IMR-90 (cell line): ENCODE measurements around the gene RAB2B. TPM values are rescaled to one million over a fixed set of nuclear protein-coding genes. Genes with fewer than 3 reads are reported as not detected.

Experiments
- ATAC-seq: fragments of 200-7000 bp; cut with Tn5 transposase; 2 replicates; pipeline ENCODE4 v1.9.1; 2020; ENCODE audit warnings: low read depth, mild to moderate bottlenecking, moderate library complexity
- BruUV-seq: library from RNA; stranded (reverse); fragments of 400-500 nt; replicated peaks from 2 replicates; lab custom pipeline; 2021; lab: Mats Ljungman, UMichigan
- CTCF ChIA-PET: fragments of 300-600 bp; formaldehyde crosslinking; extraction: SDS; loops from one replicate; lab custom pipeline; 2021; ENCODE audit warnings: antibody characterized with exemption; lab: Yijun Ruan, JAX
- POLR2A ChIA-PET: fragments of 300-600 bp; sonication (Branson Sonifier 250); formaldehyde crosslinking; loops from one replicate; lab custom pipeline; 2022; ENCODE audit warnings: antibody characterized with exemption; ENCODE audit not compliant: unreplicated experiment; lab: Charles Lee
- DNase-seq: peaks from one replicate; pipeline ENCODE4 v3.0.0; 2013
- H2AFZ ChIP-seq: replicated peaks from 2 replicates; pipeline ENCODE3; 2013; ENCODE audit warnings: low read length, mild to moderate bottlenecking; ENCODE audit not compliant: poor library complexity
- H2AK5ac ChIP-seq: 2 replicates; pipeline ENCODE4 v1.6.1; 2013; ENCODE audit warnings: low read depth, low read length, inconsistent platforms
- H2AK9ac ChIP-seq: replicated peaks from 2 replicates; pipeline ENCODE3; 2013; ENCODE audit warnings: mild to moderate bottlenecking, low read depth, low read length, moderate library complexity; ENCODE audit not compliant: poor library complexity
- H2BK120ac ChIP-seq: 2 replicates; pipeline ENCODE4 v1.6.1; 2013; ENCODE audit warnings: low read depth, low read length, inconsistent platforms
- H2BK15ac ChIP-seq: 3 replicates; pipeline ENCODE4 v1.6.1; 2013; ENCODE audit warnings: low read depth, low read length, inconsistent platforms
- H2BK20ac ChIP-seq: 2 replicates; pipeline ENCODE4 v1.6.1; 2013; ENCODE audit warnings: low read depth, mild to moderate bottlenecking, inconsistent platforms, low read length, moderate library complexity
- H2BK5ac ChIP-seq: 2 replicates; pipeline ENCODE4 v1.6.1; 2013; ENCODE audit warnings: mild to moderate bottlenecking, low read depth, low read length, inconsistent platforms; ENCODE audit not compliant: poor library complexity, severe bottlenecking
- H3K14ac ChIP-seq: replicated peaks from 2 replicates; pipeline ENCODE4 v1.6.1; 2013; ENCODE audit warnings: low read depth, low read length, inconsistent platforms
- H3K18ac ChIP-seq: 2 replicates; pipeline ENCODE4 v1.6.1; 2013; ENCODE audit warnings: low read depth, low read length, control low read depth
- H3K23ac ChIP-seq: 2 replicates; pipeline ENCODE4 v1.6.1; 2013; ENCODE audit warnings: low read depth, low read length, inconsistent platforms
- H3K27ac ChIP-seq: 2 replicates; pipeline ENCODE4 v1.5.1; 2013; ENCODE audit warnings: mild to moderate bottlenecking, control low read depth, low read length; ENCODE audit not compliant: insufficient read depth
- H3K27me3 ChIP-seq: 2 replicates; pipeline ENCODE4 v1.6.1; 2013; ENCODE audit warnings: low read length; ENCODE audit not compliant: control insufficient read depth, insufficient read depth
- H3K36me3 ChIP-seq: 2 replicates; pipeline ENCODE4 v1.6.1; 2013; ENCODE audit warnings: low read length, mixed read lengths; ENCODE audit not compliant: control insufficient read depth, insufficient read depth
- H3K4ac ChIP-seq: 2 replicates; pipeline ENCODE4 v1.6.1; 2013; ENCODE audit warnings: low read depth, low read length, inconsistent platforms
- H3K4me1 ChIP-seq: 2 replicates; pipeline ENCODE4 v1.6.1; 2013; ENCODE audit warnings: low read length, mixed read lengths; ENCODE audit not compliant: control insufficient read depth, insufficient read depth
- H3K4me2 ChIP-seq: 2 replicates; pipeline ENCODE4 v1.6.1; 2013; ENCODE audit warnings: low read depth, mild to moderate bottlenecking, control low read depth, low read length, moderate library complexity
- H3K4me3 ChIP-seq: 2 replicates; pipeline ENCODE4 v1.5.1; 2013; ENCODE audit warnings: low read depth, mild to moderate bottlenecking, control low read depth, low read length, moderate library complexity; ENCODE audit not compliant: insufficient read depth
- H3K56ac ChIP-seq: 2 replicates; pipeline ENCODE4 v1.6.1; 2013; ENCODE audit warnings: low read length, inconsistent platforms; ENCODE audit not compliant: insufficient read depth; ENCODE audit errors: extremely low read depth
- H3K79me1 ChIP-seq, 2 experiments: 2 replicates each; pipeline ENCODE4 v1.6.1; 2013; ENCODE audit warnings: low read length in 2 of 2, inconsistent platforms in 1 of 2, low read depth in 1 of 2
- H3K9ac ChIP-seq: 2 replicates; pipeline ENCODE4 v1.6.1; 2013; ENCODE audit warnings: low read depth, low read length, control low read depth
- H3K9me1 ChIP-seq: 2 replicates; pipeline ENCODE4 v1.6.1; 2013; ENCODE audit warnings: low read length, inconsistent platforms; ENCODE audit not compliant: insufficient read depth
- H3K9me3 ChIP-seq: 2 replicates; pipeline ENCODE4 v1.6.1; 2013; ENCODE audit warnings: low read length; ENCODE audit not compliant: control insufficient read depth, insufficient read depth
- H4K20me1 ChIP-seq: 2 replicates; pipeline ENCODE4 v1.6.1; 2013; ENCODE audit warnings: low read length, inconsistent platforms; ENCODE audit not compliant: insufficient read depth
- H4K5ac ChIP-seq: 2 replicates; pipeline ENCODE4 v1.6.1; 2013; ENCODE audit warnings: mild to moderate bottlenecking, low read depth, low read length, control low read depth
- H4K8ac ChIP-seq, 2 experiments: 2 replicates each; pipeline ENCODE4 v1.6.1; 2013; ENCODE audit warnings: low read depth in 2 of 2, low read length in 2 of 2, control low read depth in 1 of 2, inconsistent platforms in 1 of 2
- H4K91ac ChIP-seq: 2 replicates; pipeline ENCODE4 v1.6.1; 2013; ENCODE audit warnings: low read depth, low read length, inconsistent platforms; ENCODE audit not compliant: insufficient read depth
- FOS ChIP-seq: fragments of 150-350 bp; IDR thresholded peaks from 2 replicates; pipeline ENCODE4 v1.6.1; 2016; ENCODE audit warnings: low read depth, low read length
- WGBS, 2 experiments: methylation state at CpG; one replicate each; pipeline versions ENCODE4 v1.1.5 to v1.1.7; 2013; ENCODE audit warnings: missing lambda C conversion rate in 2 of 2; ENCODE audit not compliant: insufficient read length in 1 of 2; ENCODE audit errors: extremely low coverage in 2 of 2; 5-methylcytosine and 5-hydroxymethylcytosine counted together
- dilution Hi-C: fragments of 300-500 bp; cut with HindIII; formaldehyde crosslinking; loops from one replicate; pipeline ENCODE4 v1.14.3; 2018; ENCODE audit warnings: low sequenced_read_pairs; ENCODE audit not compliant: unreplicated experiment
- in situ Hi-C: fragments of 300-500 bp; cut with MboI; formaldehyde crosslinking; loops from 3 replicates; pipeline ENCODE4 v1.14.3; 2019; ENCODE audit warnings: low sequenced_read_pairs, inconsistent platforms, mixed read lengths
- intact Hi-C: fragments of 100-400 bp; cut with micrococcal nuclease; formaldehyde crosslinking; loops from 2 replicates; pipeline ENCODE4 v1.10.0; 2022
- polyA plus RNA-seq, 3 experiments: library from polyadenylated mRNA; depleted of rRNA; stranded (reverse); fragments of >200 nt; gene quantifications; 2 replicates each; pipeline ENCODE4 v1.2.3, GENCODE V29; 2012; ENCODE audit warnings: low replicate concordance in 1 of 3
- total RNA-seq: library from RNA; depleted of rRNA; stranded (reverse); fragments of >200 nt; gene quantifications from 2 replicates; pipeline ENCODE4 v1.2.3, GENCODE V29; 2012

RAB2B gene
- total and polyA plus RNA-seq, 2 of the 4 experiments (the other 2 are of a cell fraction), result 17.1 to 26.2 TPM

DNA sequence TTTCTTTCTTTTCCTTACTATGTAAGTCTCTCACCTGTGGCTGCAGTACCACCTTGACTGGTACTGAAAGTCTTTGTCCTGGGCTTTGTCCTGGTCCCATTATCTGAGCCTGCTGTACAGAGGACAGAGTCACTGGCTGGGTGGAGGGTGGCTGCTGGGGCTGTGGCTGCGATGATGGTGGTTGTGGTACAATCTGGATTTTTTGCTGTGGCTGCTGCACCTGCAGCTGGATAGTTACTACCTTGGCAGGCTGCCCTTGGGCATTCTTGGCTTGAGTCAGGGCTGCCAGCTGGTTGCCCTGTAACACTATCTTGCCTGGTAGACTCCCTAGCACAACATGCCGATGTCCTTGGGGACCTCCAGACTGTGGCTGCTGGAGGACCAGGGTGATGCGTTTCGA, 47.8 kb downstream of the RAB2B start:
- no peak overlapping the region for H3K56ac ChIP-seq
- CTCF ChIA-PET, result no interaction called here

More for the DNA sequence above, 47.8 kb downstream of the RAB2B start:
- Histone ChIP-seq H4K91ac (no peak overlapping the region), H3K18ac (no peak overlapping the region), H3K23ac (no peak overlapping the region), H3K9ac (no peak overlapping the region), H2BK15ac (no peak overlapping the region), H3K79me1 (peaks cover 34 to 41% of the 10 kb centered on the region in 2 experiments), H3K27me3 (no peaks in the 10 kb centered on the region), H3K4ac (no peak overlapping the region), H3K9me1 (peaks cover 19% of the 10 kb centered on the region; the same call in 1 of the 2 replicates), H2BK120ac (no peak overlapping the region), H3K14ac (no peak overlapping the region), H3K36me3 (peaks cover 55% of the 10 kb centered on the region), H2BK5ac (no peak overlapping the region), H2BK20ac (no peak overlapping the region), H4K20me1 (peaks cover 16% of the 10 kb centered on the region), H3K27ac (no peak overlapping the region), H3K4me2 (no peak overlapping the region), H3K4me3 (no peak overlapping the region), H4K5ac (no peak overlapping the region), H3K9me3 (no peaks in the 10 kb centered on the region), H3K4me1 (no peaks in the 10 kb centered on the region), H2AK9ac (no peak overlapping the region), H2AK5ac (no peak overlapping the region), H2AFZ (no peak overlapping the region), H4K8ac (no peak overlapping the region)
- no TSS peak for BruUV-seq
- WGBS, 2 experiments, result no CpG with 5 or more reads among the region's 4 CpGs
- no peak for DNase-seq
- no peak for ATAC-seq
- no peak for TF ChIP-seq FOS
- POLR2A ChIA-PET, result no interaction called here
- in situ Hi-C loops, result no loop called here
- dilution Hi-C loops, result no loop called here
- intact Hi-C loops, result no loop called here
